Measurements from ENCODE around the gene KIAA0319L. TPM values are rescaled to one million over a fixed set of nuclear protein-coding genes. Genes with fewer than 3 reads are reported as not detected.

KIAA0319L gene
- total and polyA plus RNA-seq, 2 donors (not counting 3 experiments of a cell fraction or from before 2014, with no cell fraction given), result 31.4 to 43.4 TPM

DNA sequence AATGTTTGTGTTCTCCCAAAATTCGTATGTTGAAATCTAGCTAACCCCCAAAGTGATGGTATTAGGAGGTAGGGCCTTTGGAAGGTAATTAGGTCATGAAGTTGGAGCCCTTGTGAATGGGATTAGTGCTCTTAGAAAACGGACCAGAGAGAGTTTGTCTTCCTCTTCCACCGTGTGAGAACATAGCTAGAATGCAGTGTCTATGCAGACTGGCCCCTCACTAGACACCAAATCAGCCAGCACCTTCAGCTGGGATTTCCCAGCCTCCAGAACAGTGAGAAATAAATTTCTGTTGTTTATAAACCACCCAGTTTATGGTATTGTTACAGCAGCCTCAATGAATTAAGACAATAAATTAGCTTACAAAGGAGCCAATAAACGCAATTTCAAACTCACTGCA, 58.0 kb downstream of the KIAA0319L start:
- dilution Hi-C loops (cut with MboI; ENCODE audit: extremely low pct_ligation_motif_present, low sequenced_read_pairs) (no loop called here), intact Hi-C loops (cut with micrococcal nuclease) (no loop called here)
- H3K9ac ChIP-seq (replicated peaks; ENCODE audit: extremely low read depth, insufficient read depth, low read length), result no peak overlapping the region

More for the DNA sequence above, 58.0 kb downstream of the KIAA0319L start:
- H3K27ac ChIP-seq (ENCODE audit: insufficient read depth, low read depth, low read length), result no peak overlapping the region
- no peak overlapping the region for H3K4me3 ChIP-seq (replicated peaks in 1 of 3; ENCODE audit: insufficient read depth in 1 of 3, low read depth in 1 of 3, low read length in 3 of 3)
- DNase-seq (ENCODE audit: low read depth, low spot score), result no peak
- no peak for FAIRE-seq
- H3K27me3 ChIP-seq (ENCODE audit: control insufficient read depth in 2 of 2, insufficient read depth in 2 of 2, low read length in 2 of 2), result no peaks in the 10 kb centered on the region
- BruUV-seq (replicated peaks), result no TSS peak
- no peaks in the 10 kb centered on the region for H3K9me3 ChIP-seq (replicated peaks; ENCODE audit: control insufficient read depth, insufficient read depth, low read length)
- no peaks in the 10 kb centered on the region for H3K9me1 ChIP-seq (replicated peaks; ENCODE audit: control insufficient read depth, extremely low read depth, insufficient read depth, low read length)
- ChIA-PET CTCF (interaction anchor here (1.2 kb wide), 1 partner anchor 12 kb away, joined by 3 read pairs; no protein-coding TSS in a partner anchor), POLR2A (no interaction called here)
- H4K20me1 ChIP-seq (replicated peaks; ENCODE audit: control insufficient read depth, extremely low read depth, insufficient read depth, low read length), result no peaks in the 10 kb centered on the region
- no peaks in the 10 kb centered on the region for H3K79me2 ChIP-seq (ENCODE audit: control insufficient read depth, insufficient read depth, low read length)
- no peaks in the 10 kb centered on the region for H3K4me1 ChIP-seq (ENCODE audit: control insufficient read depth, extremely low read depth, insufficient read depth, low read length)
- TF ChIP-seq JUN (IDR thresholded peaks at IDR 0.05; ENCODE audit: borderline replicate concordance, insufficient read depth, insufficient read length, low read depth), result no peak
- no peak for TF ChIP-seq EZH2 (IDR thresholded peaks at IDR 0.05; ENCODE audit: borderline replicate concordance, low read depth, low read length, severe bottlenecking)
- no peak for TF ChIP-seq CTCF (IDR thresholded peaks at IDR 0.05; ENCODE audit: extremely low read depth in 1 of 2, insufficient read depth in 1 of 2, low read depth in 1 of 2, low read length in 2 of 2)
- no peak for TF ChIP-seq POLR2AphosphoS5 (IDR thresholded peaks at IDR 0.05; ENCODE audit: insufficient read depth, low read depth, low read length)
- TF ChIP-seq FOS (IDR thresholded peaks at IDR 0.05; ENCODE audit: borderline replicate concordance, insufficient read depth, low read length), result no peak
- TF ChIP-seq GATA2 (IDR thresholded peaks at IDR 0.05; ENCODE audit: insufficient read depth, insufficient read length, low read depth, low read length), result no peak
- TF ChIP-seq, protein P1, sequence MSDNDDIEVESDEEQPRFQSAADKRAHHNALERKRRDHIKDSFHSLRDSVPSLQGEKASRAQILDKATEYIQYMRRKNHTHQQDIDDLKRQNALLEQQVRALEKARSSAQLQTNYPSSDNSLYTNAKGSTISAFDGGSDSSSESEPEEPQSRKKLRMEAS (IDR thresholded peaks at IDR 0.05; ENCODE audit: insufficient read depth, insufficient read length), result no peak
- TF ChIP-seq MYC (IDR thresholded peaks at IDR 0.05; ENCODE audit: low read depth, low read length), result no peak
- no peak for TF ChIP-seq POLR2A (IDR thresholded peaks at IDR 0.05; ENCODE audit: low read depth, low read length)
- H3K36me3 ChIP-seq (ENCODE audit: control insufficient read depth in 2 of 2, extremely low read depth in 1 of 2, insufficient read depth in 2 of 2, low read length in 2 of 2), result no peaks in the 10 kb centered on the region
- no peak overlapping the region for H2AFZ ChIP-seq (ENCODE audit: low read depth, low read length)
- H3K4me2 ChIP-seq (ENCODE audit: insufficient read depth, low read length), result no peak overlapping the region
